Activated T-cell treated with anti-CD3 and anti-CD28 coated beads, Interleukin-2, amount 50 U/mL, for 72 hours (primary cell): ENCODE measurements around the gene SLC23A2. TPM values are rescaled to one million over a fixed set of nuclear protein-coding genes. Genes with fewer than 3 reads are reported as not detected.
A peak's percentile ranks its signal among the peaks of the same experiment; 100 is the strongest.
"Not testable (repeated sequence)": the region's sequence is repeated elsewhere in the genome, so short reads cannot be mapped to it uniquely, and the experiment has no call there.

Experiments
- ATAC-seq, 2 donors: fragments of 150-1000 bp; cut with Tn5 transposase; replicated peaks in 1 of 2; 2 replicates each; pipeline ENCODE4 v1.10.0; 2021; ENCODE audit warnings: moderate library complexity in 2 of 2, mild to moderate bottlenecking in 1 of 2
- DNase-seq, 2 donors: peaks; one replicate each; pipeline ENCODE4 v3.0.0; 2021 to 2022; ENCODE audit warnings: mixed read lengths in 1 of 2
- H3K27ac Mint-ChIP-seq: one replicate; pipeline ENCODE4 v1.8.0; 2022; ENCODE audit warnings: mild to moderate bottlenecking, moderate library complexity, mixed read lengths
- H3K27me3 Mint-ChIP-seq: one replicate; pipeline ENCODE4 v1.8.0; 2022; ENCODE audit warnings: low read depth, mixed read lengths
- H3K36me3 Mint-ChIP-seq, 2 donors: one replicate each; pipeline ENCODE4 v1.8.0; 2022; ENCODE audit warnings: mixed read lengths in 2 of 2, mild to moderate bottlenecking in 1 of 2; ENCODE audit not compliant: insufficient read depth in 2 of 2
- H3K4me1 Mint-ChIP-seq: one replicate; pipeline ENCODE4 v1.8.0; 2022; ENCODE audit warnings: low read depth, mixed read lengths
- H3K4me3 Mint-ChIP-seq, 2 donors: one replicate each; pipeline ENCODE4 v1.8.0; 2022; ENCODE audit warnings: mild to moderate bottlenecking in 2 of 2, mixed read lengths in 2 of 2, moderate library complexity in 2 of 2
- H3K9me3 Mint-ChIP-seq, 2 donors: one replicate each; pipeline ENCODE4 v1.8.0; 2022; ENCODE audit warnings: mixed read lengths in 2 of 2
- total RNA-seq, 2 donors: library from RNA; stranded (reverse); gene quantifications; one replicate each; pipeline ENCODE4 v1.2.3, GENCODE V29; 2022

The SLC23A2 gene
- total RNA-seq, 2 donors from 2014 or later: 21.4 to 22.2 TPM

DNA sequence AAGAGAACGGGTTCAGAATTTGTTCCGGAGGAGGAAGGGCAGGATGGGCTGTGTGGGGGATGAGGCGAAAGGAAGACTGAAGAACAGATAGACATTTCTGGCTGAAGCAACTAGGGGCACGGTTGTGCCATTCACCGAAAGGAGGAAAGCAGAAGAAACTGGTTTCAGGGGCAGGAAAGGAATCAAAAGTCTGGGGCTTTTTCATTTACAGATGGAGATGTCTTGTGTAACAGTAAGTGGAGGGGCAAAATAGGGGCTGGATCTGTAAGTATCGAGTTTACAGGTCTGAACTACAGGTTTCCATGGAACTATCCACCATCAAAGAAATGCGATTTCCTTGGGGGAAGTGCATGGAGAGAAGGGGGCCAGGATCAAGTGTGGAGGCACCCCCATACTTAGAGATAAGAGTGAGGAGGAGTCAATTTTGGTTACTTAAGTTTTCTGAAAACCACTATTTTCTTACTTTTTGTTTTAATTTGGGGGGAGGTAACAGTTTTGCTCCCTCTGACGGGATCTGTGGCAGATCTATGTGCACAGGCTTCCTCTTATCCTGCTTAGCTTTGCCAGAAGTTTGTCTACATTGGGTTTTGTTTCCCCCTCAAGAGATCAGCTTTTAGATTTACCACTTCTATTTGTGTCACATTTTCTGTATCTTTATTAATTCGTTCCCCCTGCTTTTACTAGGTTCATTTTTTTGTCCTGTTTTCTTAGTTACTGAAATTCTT lies 120.1 kb downstream of the SLC23A2 start:
- peak overlapping the region; percentile 73 for H3K27ac Mint-ChIP-seq
- peaks cover 2 to 20% of the 10 kb centered on the region in 2 donors for H3K36me3 Mint-ChIP-seq
- no peaks in the 10 kb centered on the region for H3K27me3 Mint-ChIP-seq
- peaks cover 16% of the 10 kb centered on the region for H3K4me1 Mint-ChIP-seq
- no peaks in the 10 kb centered on the region for H3K9me3 Mint-ChIP-seq
- DNase-seq (no peak), ATAC-seq (no peak)
- no peak overlapping the region for H3K4me3 Mint-ChIP-seq

DNA sequence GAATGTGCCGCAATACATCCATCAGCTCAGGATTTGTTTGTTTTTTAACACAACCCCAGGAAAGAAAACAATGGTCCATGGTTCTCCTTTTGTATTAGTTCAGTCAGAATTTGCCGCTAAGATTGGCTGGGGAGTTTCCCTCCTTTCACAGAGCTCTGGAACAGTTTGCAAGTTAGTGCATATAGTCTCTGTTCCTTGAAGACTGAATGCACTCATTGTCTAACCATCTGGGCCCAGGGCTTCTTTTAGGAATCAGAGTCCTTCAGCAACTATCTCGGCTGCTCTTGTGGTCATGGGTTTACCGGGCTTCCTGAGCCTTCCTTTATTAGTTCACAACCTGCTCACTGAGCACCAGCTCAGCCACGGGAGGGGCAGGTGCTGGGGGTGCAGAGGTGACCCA lies 121.3 kb downstream of the SLC23A2 start:
- peaks cover 12% of the 10 kb centered on the region for H3K4me1 Mint-ChIP-seq
- peaks cover 2 to 20% of the 10 kb centered on the region in 2 donors for H3K36me3 Mint-ChIP-seq
- ATAC-seq: no peak
- DNase-seq: no peak
- H3K4me3 Mint-ChIP-seq: no peak overlapping the region
- no peaks in the 10 kb centered on the region for H3K9me3 Mint-ChIP-seq
- no peak overlapping the region for H3K27ac Mint-ChIP-seq
- no peaks in the 10 kb centered on the region for H3K27me3 Mint-ChIP-seq

DNA sequence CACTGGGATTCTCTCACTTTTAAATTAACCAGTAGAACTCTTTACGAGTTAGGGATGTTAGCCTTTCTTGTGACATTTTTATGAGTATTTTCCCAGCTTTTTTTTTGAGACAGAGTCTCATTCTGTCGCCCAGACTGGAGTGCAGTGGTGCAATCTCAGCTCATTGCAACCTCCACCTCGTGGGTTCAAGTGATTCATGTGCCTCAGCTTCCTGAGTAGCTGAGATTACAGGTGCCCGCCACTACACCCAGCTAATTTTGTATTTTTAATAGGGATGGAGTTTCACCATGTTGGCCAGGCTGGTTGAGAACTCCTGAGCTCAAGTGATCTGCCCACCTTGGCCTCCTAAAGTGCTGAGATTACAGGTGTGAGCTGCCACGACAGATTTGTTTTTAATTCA lies 123.2 kb downstream of the SLC23A2 start:
- not testable (repeated sequence) for DNase-seq, ATAC-seq, H3K9me3 Mint-ChIP-seq, H3K4me3 Mint-ChIP-seq, H3K27me3 Mint-ChIP-seq, H3K4me1 Mint-ChIP-seq, H3K27ac Mint-ChIP-seq
- H3K36me3 Mint-ChIP-seq: peaks cover 3 to 12% of the 10 kb centered on the region in 2 donors

DNA sequence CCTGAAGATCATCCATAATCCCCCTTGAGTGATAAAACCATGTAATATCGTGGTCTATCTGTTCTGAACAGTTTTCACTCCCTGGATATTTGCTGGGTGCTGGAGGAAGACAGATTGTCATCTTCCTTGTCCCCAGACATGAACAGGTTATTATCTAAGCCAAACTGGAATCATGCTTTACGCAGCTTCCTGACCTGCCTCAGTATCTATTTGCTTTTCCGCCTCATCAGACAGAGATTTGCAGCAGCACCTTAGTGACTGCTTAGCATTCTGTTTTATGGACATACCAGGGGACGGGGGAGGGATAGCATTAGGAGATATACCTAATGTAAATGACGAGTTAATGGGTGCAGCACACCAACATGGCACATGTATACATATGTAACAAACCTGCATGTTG lies 124.6 kb downstream of the SLC23A2 start:
- no peak for ATAC-seq
- no peaks in the 10 kb centered on the region for H3K27me3 Mint-ChIP-seq
- no peak for DNase-seq
- H3K36me3 Mint-ChIP-seq: peaks cover 3 to 8% of the 10 kb centered on the region in 2 donors
- H3K9me3 Mint-ChIP-seq: no peaks in the 10 kb centered on the region
- H3K4me1 Mint-ChIP-seq: no peaks in the 10 kb centered on the region
- H3K27ac Mint-ChIP-seq: no peak overlapping the region
- no peak overlapping the region for H3K4me3 Mint-ChIP-seq

DNA sequence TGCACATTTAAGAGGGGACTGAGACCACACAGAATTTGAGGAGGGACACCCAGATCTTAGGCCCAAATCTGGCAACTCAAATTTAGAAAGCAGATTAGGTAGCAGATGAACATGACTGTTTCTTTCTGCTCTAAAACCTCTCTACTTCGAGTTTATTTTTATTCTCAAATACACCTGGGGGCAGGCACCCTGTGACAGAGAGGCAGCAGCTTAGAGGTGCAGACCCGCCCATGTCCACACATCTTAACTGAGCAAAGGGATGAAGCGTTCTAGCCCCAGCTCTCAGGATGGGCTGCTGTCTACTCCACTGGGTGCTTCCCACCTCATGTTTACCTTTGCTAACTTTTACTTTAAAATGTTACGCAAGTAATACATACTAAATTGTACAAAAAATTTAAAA lies 125.0 kb downstream of the SLC23A2 start:
- H3K27ac Mint-ChIP-seq: no peak overlapping the region
- no peaks in the 10 kb centered on the region for H3K9me3 Mint-ChIP-seq
- no peak overlapping the region for H3K4me3 Mint-ChIP-seq
- no peaks in the 10 kb centered on the region for H3K27me3 Mint-ChIP-seq
- no peaks in the 10 kb centered on the region for H3K4me1 Mint-ChIP-seq
- DNase-seq (no peak), ATAC-seq (no peak)
- H3K36me3 Mint-ChIP-seq: peaks cover 3 to 8% of the 10 kb centered on the region in 2 donors

DNA sequence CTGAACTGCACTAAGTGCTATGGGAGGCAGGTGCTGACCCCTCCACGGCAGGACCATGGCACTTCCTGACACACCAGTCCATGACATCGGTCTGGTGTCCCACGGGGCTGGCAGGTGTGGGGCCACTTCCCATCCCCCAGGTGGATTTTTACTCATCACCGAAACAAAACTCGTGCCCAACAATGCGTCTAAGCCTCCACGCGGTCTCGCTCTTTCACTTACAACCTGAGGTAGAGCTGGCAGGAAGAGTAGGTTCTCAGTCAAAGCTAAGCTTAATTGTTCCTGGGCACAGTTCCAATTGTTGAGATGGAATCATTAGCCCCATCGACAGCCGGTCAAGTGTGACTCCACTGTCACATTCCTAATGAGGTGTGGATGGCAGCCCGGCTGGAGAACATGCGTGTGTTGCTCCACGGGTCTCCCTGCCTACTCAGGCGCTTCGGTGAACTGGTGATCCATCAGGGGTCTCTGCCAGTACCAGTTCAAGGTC lies 125.7 kb downstream of the SLC23A2 start:
- ATAC-seq (no peak), DNase-seq (no peak)
- Mint-ChIP-seq H3K9me3 (no peaks in the 10 kb centered on the region), H3K4me1 (no peaks in the 10 kb centered on the region), H3K4me3 (no peak overlapping the region), H3K27me3 (no peaks in the 10 kb centered on the region), H3K36me3 (peaks cover 3 to 8% of the 10 kb centered on the region in 2 donors), H3K27ac (no peak overlapping the region)

DNA sequence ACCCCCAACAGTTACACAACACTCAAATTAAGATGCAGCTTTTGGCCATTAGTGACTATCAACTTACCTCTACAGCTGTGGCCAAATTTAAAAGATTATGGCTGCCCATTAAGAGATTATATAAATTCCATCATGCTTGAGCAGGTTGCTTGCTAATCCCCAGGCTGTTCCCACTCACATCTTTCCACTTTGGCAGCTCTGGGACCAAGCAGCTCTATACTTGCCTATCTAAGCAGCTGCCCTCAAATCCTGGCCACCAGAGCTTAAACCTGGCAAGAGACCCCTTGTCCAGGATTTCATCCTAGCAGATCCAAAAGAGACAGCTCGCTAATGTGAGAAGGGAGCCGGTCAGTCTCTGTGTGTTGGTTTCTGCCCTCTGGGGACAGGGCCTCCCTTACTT lies 127.9 kb downstream of the SLC23A2 start:
- Mint-ChIP-seq H3K36me3 (peaks cover 2 to 4% of the 10 kb centered on the region in 2 donors), H3K4me3 (no peak overlapping the region), H3K9me3 (no peaks in the 10 kb centered on the region), H3K27ac (no peak overlapping the region), H3K4me1 (peaks cover 9% of the 10 kb centered on the region), H3K27me3 (no peaks in the 10 kb centered on the region)
- DNase-seq (no peak), ATAC-seq (no peak)

DNA sequence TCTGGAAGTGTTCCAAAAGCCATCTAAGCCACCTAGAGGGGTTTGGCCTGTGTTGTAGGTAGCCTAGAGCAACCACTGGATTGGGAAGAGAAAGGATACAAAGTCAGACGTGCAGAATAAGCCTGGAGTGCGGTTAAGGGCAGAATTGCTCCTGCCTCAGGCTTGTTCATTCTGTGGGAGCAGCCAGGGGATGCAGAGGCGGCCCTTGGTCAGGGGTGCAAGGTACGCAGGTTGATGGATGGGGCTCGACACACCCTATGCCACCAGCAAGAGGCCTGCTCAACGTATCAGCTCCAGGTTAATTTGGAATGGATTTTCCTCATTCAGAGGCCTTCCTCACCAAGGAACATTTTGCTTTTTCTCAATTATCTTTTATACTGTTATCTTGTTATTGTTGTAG lies 129.8 kb downstream of the SLC23A2 start:
- ATAC-seq: no peak
- H3K4me3 Mint-ChIP-seq: no peak overlapping the region
- no peaks in the 10 kb centered on the region for H3K9me3 Mint-ChIP-seq
- peaks cover 9% of the 10 kb centered on the region for H3K4me1 Mint-ChIP-seq
- no peaks in the 10 kb centered on the region for H3K27me3 Mint-ChIP-seq
- H3K36me3 Mint-ChIP-seq: peaks cover 2 to 6% of the 10 kb centered on the region in 2 donors
- no peak for DNase-seq
- H3K27ac Mint-ChIP-seq: no peak overlapping the region

DNA sequence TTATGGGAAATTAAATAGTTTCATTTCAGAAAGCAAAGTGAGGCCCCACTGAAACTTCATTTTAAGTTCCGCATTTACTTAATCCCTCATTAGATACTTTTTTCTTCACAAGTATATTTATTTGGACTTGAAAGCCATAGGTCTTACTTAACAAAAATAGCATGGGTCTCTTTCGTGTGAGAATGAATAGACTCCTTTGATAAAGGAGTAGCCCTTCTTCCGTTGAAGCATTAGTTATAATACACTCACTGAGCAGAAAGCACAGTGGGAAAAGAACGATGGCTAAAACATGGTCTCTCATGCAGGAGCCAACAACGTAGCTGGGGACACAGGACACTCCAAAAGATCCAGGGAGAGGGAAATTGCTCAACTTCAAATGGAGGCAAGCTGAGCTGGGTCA lies 130.4 kb downstream of the SLC23A2 start:
- Mint-ChIP-seq H3K27me3 (no peaks in the 10 kb centered on the region), H3K27ac (no peak overlapping the region), H3K4me1 (peaks cover 9% of the 10 kb centered on the region), H3K9me3 (no peaks in the 10 kb centered on the region), H3K36me3 (peaks cover 2 to 6% of the 10 kb centered on the region in 2 donors), H3K4me3 (no peak overlapping the region)
- DNase-seq: no peak
- no peak for ATAC-seq

DNA sequence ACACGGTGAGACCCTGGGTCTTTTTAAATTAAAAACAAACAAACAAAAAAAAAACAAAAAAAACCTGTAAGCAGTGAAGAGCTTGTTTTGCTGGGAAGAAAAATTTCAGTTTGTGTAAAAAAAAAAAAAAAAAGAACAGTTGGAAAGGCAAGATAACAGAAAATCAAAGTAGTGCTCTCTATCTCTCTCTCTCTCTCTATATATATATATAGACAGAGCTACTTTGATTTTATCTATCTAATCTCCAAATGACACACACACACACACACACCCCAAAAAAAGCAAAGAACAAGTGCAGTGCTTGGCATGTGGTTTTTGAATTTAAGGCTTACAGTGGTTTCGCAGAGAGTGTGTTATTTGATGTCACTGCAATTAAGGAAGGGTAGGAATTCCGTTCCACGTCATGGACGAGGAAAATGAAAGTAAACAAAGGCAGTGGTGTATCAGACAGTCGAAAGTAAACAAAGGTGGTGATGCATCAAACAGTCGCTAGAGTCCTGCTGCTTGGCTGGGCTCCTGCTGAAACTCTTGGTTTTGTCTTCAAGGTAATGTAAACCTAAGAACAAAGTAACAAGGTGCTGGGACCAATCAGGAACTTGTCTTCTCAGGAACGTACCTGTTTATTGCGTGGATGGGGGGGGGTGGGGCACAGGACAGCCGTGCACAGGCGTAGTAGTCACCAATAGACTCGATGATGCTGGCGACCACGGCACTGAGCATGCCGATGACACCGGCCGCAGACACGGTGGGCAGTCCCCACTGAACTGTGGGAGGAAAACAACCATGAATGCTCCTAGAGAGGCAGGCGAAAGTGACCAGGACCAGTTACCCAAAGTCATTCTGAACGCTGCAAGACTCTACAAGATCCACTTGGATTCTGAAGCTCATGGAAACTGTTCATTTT lies 131.8 kb downstream of the SLC23A2 start:
- H3K4me1 Mint-ChIP-seq: peaks cover 9% of the 10 kb centered on the region
- no peaks in the 10 kb centered on the region for H3K27me3 Mint-ChIP-seq
- H3K9me3 Mint-ChIP-seq: no peaks in the 10 kb centered on the region
- ATAC-seq (peak; percentile 13 to 49), DNase-seq (no peak)
- peak overlapping the region in 1 of 2 donors; percentile 22 for H3K4me3 Mint-ChIP-seq
- peaks cover 2 to 6% of the 10 kb centered on the region in 2 donors for H3K36me3 Mint-ChIP-seq
- H3K27ac Mint-ChIP-seq: peak overlapping the region; percentile 24

DNA sequence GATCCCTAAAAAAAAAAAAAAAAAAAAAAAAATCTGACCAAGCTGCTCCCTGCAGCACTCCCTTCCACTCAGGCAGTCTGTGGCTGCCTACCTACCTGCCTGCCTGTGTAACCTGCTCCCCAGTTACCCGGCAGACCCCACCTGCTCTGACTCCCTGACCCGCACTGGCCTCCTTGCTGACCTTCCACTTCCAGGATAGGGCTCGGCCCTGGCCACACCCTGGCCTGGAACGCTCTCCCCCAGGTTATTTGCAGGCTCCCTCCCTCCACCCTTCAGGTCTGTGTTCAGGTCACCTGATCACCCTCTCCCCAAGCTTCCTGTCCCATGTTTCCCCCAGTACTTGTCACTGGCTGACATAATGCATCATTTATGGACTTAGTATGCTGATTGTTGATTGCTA lies 134.3 kb downstream of the SLC23A2 start:
- Mint-ChIP-seq H3K27ac (peak overlapping the region; percentile 78), H3K4me3 (no peak overlapping the region), H3K27me3 (no peaks in the 10 kb centered on the region), H3K36me3 (peaks cover 0 to 5% of the 10 kb centered on the region in 2 donors), H3K4me1 (peaks cover 9% of the 10 kb centered on the region), H3K9me3 (no peaks in the 10 kb centered on the region)
- ATAC-seq: no peak
- no peak for DNase-seq

DNA sequence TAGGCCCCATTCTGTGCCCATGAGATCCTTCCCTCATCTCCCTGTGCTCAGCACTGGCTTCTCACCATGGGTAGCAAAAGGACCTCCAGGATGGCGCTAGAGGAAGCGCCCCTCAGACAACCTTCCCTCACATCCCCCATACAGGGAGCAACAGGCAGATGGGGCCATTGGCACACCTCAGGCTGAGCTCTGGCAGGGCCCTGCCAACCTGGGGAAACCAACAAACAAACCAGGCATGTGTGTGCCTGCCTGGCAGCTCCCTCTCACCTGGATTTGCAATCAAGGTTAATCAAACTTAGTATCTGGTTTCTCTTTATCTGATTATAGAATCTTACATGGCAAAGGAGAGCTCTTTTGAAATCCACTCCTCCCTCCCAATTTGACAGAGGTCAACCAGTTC lies 134.9 kb downstream of the SLC23A2 start:
- Mint-ChIP-seq H3K4me1 (peaks cover 9% of the 10 kb centered on the region), H3K36me3 (peaks cover 0 to 5% of the 10 kb centered on the region in 2 donors), H3K9me3 (no peaks in the 10 kb centered on the region), H3K27me3 (no peaks in the 10 kb centered on the region), H3K27ac (no peak overlapping the region), H3K4me3 (no peak overlapping the region)
- no peak for ATAC-seq
- no peak for DNase-seq

DNA sequence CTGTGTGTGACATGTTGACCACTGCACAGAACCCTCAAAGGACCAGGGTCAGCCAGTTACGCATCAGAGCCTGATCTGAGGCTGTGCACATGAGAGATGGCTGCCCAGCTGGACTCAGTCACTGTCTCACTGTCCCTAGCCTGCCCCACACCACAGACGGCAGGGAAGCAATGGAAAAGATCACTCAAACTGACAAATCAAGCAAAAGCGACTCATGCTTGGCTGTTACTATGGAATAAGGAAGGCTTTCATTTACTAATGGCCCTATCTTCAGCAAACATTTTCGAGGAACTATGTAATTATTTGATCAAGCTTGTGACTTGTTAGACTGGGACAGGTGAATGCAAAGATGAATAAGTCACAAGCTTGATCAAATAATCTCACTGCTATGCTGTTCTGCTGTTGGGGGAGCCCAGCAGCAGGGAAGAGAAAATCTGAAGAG lies 137.0 kb downstream of the SLC23A2 start:
- Mint-ChIP-seq H3K4me1 (peaks cover 1% of the 10 kb centered on the region), H3K4me3 (no peak overlapping the region), H3K36me3 (peaks cover 0 to 4% of the 10 kb centered on the region in 2 donors), H3K9me3 (no peaks in the 10 kb centered on the region), H3K27me3 (no peaks in the 10 kb centered on the region), H3K27ac (no peak overlapping the region)
- DNase-seq (no peak), ATAC-seq (no peak)
